Measurements from ENCODE around the gene CENPF.

GRCh38 chr1:214574598-214575411, 28.2 kb upstream of the CENPF start:
- TF ChIP-seq CTCF (IDR thresholded peaks at IDR 0.05; ENCODE audit: borderline replicate concordance, extremely low read depth, low read length, poor library complexity, severe bottlenecking), result no peak
- TF ChIP-seq EZH2 (IDR thresholded peaks at IDR 0.05; ENCODE audit: borderline replicate concordance, low read depth, low read length, severe bottlenecking), result no peak
